CD4-positive, alpha-beta T cell treated with Interleukin-10 for 1 hour (primary cell): Measurements from ENCODE around the gene CDRT4.
"Not testable (repeated sequence)": the region's sequence is repeated elsewhere in the genome, so short reads cannot be mapped to it uniquely, and the experiment has no call there.

Experiments
- DNase-seq: peaks from one replicate; pipeline ENCODE4 v3.0.0-alpha.2; 2020

The CDRT4 gene

GRCh38 chr17:15454346-15454745, 13.1 kb downstream of the CDRT4 start:
- DNase-seq: no peak

DNA sequence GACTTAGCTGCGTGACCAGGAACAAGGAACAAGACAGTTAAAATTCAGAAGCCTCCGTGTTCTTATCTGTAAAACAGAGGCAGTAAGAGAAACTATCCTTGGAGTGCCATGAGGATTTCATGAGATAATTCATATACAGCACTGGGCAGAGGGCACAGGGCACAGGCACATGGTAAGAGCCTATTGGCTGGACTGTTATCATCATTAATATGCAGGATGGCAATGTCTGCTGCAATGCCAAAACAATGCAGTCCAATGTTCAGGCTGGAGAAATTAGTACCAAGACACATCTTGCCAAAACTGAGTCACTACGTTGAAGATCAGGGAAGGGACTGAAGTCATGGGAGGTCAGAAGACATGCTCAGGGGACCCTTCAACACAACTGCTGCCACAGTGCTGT, 13.6 kb downstream of the CDRT4 start:
- DNase-seq: no peak

GRCh38 chr17:15453246-15453645, 14.2 kb downstream of the CDRT4 start:
- DNase-seq: no peak

- DNase-seq: no peak
Measured at GRCh38 chr17:15452746-15453145, 14.7 kb downstream of the CDRT4 start.

- no peak for DNase-seq
Measured at GRCh38 chr17:15451680-15452079, 15.7 kb downstream of the CDRT4 start.

DNA sequence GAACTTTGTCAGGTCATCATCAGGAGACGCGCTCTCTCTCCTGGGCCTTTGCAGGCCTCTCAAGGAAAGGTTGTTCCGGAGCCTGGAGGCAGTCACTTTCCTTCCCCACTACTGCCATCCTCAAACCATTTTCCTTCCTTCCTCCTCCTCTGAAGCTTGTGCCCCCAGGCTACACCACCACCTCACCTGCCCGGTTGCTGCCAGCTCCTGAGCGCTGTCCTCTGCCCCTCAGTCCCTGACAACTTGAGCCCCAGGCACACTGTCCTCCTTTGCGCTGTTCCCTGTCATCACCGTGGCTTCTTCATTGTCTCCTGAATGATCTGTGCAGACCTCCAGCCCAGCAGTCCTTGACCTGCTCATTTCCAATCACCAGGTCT, 18.9 kb downstream of the CDRT4 start:
- no peak for DNase-seq

DNA sequence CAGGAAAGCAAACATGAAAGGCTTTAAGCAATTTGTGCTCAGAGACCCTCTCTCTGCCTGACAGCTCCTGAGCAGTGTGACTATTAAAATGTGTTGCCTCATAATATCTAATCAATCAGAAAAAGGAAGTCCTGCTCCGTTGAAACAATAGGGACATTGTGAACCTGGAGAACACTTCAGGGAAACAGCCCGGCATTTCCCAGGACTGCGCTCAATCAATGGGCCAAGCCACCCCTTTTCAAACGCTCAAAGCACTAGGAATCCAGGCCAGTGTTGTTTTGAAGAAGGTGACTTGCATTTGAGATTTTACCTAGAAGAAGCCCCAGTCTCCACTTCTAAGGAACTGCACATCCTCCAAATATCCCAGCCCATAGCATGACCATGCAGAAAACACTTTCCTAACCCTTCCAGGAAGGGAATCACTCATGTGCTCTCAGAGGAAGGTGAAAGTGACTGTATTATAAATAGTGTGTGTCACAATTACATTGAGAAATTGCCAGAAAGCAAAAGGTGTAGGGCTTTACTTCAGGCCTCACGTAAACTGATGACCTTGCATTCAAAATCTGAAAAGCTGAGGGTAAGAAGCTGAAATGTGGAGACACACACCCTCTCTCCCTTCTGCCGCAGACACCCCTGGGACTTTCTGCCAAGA, 19.4 kb downstream of the CDRT4 start:
- no peak for DNase-seq

- DNase-seq: no peak
Measured at GRCh38 chr17:15446036-15446435, 21.4 kb downstream of the CDRT4 start.

GRCh38 chr17:15444805-15445204, 22.6 kb downstream of the CDRT4 start:
- DNase-seq: no peak

DNA sequence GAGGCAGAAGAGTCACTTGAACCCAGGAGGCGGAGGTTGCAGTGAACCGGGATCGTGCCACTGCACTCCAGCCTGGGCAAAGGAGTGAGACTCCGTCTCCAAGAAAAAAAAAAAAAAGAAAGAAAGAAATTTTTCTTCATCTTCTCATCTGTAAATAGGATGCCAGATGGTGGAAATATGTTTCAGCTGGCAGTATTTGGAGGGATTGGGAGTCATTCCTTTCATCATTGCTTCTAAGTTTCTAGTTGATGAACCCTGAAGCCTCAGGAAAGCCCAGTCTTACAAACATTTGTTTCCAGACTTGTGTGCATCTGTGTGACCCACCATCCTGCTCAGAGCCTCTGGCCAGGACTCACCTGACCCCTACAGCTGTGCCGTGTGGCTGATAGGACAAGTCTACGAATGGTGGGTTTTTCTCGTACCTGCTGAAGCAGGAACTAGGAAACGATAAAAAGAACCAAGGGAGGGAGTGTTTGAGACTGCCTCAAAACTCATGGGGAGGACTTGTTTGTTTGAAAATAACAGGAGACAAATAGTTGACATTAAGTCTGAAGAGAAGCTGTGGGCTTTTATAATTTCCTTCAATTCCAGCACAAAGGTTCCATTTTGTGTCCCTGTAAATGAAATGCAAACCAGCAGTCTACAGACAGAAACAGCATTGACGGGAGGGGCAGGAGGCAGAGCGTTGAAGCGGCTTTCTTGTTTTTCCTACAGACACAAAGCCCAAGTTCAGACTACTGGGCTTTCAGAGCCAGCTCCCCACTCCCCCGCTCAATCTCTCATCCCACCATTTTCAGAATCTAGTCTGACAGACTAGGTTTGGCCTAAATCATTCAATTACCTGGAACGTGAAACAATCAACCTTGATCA, 24.9 kb downstream of the CDRT4 start:
- no peak for DNase-seq

GRCh38 chr17:15441315-15441714, 26.1 kb downstream of the CDRT4 start:
- DNase-seq: no peak

DNA sequence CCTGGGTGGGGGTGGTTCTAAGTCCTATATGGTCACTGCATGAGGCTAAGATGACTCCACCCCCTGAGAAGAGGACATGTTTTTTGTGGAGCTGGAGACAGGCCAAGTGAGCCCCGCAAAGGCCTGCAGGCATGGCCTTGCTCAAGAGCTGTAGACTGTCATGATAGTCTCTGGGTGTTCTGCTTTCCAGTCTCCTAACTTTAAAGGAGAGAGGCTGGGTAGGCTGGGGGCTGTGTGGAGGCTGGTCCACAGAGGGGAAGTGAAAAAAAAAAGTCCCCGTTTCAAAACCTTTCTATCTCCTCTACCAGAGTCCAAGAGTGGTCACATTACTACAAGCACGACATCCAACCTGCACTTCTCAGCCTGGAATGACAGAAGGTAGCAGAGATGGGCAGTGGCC, 27.1 kb downstream of the CDRT4 start:
- DNase-seq: no peak

DNA sequence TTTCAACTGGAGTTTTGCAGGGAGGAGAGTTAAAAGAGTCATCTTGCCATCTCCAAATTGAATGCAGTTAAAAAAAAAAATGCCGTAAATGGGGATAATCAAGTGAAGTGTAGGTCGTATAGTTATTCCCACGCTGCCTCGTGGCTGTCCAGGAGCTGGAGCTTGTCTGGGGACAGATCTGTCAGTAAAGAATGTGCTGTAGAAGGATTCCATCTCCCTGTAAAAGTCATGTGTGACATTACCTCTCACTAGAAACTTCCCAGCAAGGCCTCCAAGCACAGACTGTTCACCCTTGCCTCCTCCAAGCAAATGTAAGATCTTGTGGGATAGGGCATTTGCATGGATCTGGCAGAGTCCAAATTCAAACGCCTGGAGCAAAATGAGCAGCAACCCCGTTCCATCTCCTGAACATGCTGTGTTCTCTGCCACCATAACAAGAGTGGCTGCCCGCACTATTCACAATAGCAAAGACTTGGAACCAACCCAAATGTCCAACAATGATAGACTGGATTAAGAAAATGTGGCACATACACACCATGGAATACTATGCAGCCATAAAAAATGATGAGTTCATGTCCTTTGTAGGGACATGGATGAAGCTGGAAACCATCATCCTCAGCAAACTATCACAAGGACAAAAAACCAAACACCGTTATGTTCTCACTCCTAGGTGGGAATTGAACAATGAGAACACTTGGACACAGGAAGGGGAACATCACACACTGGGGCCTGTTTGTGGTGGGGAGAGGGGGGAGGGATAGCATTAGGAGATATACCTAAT, 28.0 kb downstream of the CDRT4 start:
- not testable (repeated sequence) for DNase-seq

GRCh38 chr17:15438491-15439105, 28.8 kb downstream of the CDRT4 start:
- no peak for DNase-seq

- DNase-seq: no peak
Measured at GRCh38 chr17:15437303-15437635, 30.2 kb downstream of the CDRT4 start.

- DNase-seq: peak; percentile 49
Measured at GRCh38 chr17:15436473-15437302, 30.7 kb downstream of the CDRT4 start.

DNA sequence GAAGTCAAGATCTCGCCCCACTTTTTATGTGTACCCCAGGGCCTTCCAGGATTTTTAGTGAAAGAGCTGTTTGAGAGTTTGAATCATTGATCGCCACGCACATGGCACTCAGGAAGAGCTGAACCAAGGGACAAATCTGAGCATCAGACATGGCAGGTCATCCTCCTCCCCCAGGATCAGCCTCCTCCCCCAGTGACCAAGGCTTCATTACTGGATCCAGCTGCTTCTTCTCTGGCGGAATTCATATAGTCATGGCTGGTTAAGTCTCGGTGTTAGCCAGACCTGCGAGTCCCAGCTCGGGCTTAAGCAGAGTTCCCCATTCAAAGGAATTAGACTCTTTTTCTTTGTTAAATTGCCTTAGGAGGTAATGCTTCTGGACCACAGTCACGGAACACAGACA, 32.5 kb downstream of the CDRT4 start:
- DNase-seq: no peak

- DNase-seq: no peak
Measured at GRCh38 chr17:15432807-15433611, 34.4 kb downstream of the CDRT4 start.

DNA sequence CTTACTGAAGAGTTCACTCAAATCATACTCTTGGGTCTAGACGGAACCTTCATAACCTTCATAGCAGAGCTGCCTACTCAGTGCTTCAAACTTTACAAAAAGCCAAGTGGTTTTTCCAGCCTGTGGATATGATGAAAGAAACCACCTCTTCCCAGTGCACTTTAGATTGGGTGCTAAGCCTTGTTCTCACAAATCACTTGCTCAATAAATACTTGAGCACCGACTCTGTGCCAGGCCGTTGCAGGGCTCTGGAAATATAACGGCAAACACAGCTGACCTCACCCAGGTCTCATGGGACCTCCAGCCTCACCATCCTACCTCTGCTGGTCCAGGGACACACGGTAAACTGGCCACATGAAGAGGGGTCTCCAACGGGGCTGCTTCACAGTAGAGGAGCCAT, 35.7 kb downstream of the CDRT4 start:
- DNase-seq: no peak

DNA sequence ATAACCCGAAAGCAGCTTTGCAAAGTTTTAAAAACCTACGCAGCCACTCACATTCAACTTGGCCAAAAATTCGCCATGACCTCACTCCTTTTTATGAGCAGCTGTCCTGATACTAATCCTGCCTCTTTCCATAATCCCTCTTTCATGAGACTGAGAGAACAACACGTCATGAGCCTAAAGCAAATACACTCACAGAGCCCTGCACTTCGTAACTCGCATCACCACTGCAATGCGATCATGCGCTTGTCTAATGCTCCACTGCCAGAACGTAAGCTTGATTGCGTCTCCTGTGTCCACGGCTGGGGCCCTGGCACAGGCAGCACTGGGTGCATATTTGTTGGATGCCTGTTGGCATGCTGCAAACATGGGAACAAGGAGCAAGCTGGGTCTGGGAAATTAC, 36.2 kb downstream of the CDRT4 start:
- no peak for DNase-seq

GRCh38 chr17:15424521-15424920, 42.9 kb downstream of the CDRT4 start:
- DNase-seq: no peak
